Memory B cell (primary cell): ENCODE data around the gene RPP30.
"Not testable (repeated sequence)": the region's sequence is repeated elsewhere in the genome, so short reads cannot be mapped to it uniquely, and the experiment has no call there.

Experiments
- ATAC-seq: fragments of 150-1000 bp; cut with Tn5 transposase; 2 replicates; pipeline ENCODE4 v1.10.0; 2021; ENCODE audit warnings: low read depth, mild to moderate bottlenecking, moderate library complexity
- DNase-seq, 2 donors: peaks; one replicate each; pipeline ENCODE4 v3.0.0; 2022; ENCODE audit warnings: low spot score in 2 of 2
- H3K27ac Mint-ChIP-seq: one replicate; pipeline ENCODE4 v1.8.0; 2022; ENCODE audit warnings: mild to moderate bottlenecking, moderate library complexity, mixed read lengths
- H3K27me3 Mint-ChIP-seq: one replicate; pipeline ENCODE4 v1.8.0; 2022; ENCODE audit warnings: mixed read lengths
- H3K36me3 Mint-ChIP-seq: one replicate; pipeline ENCODE4 v1.8.0; 2022; ENCODE audit warnings: mild to moderate bottlenecking, mixed read lengths
- H3K4me1 Mint-ChIP-seq: one replicate; pipeline ENCODE4 v1.8.0; 2022; ENCODE audit warnings: mixed read lengths
- H3K4me3 Mint-ChIP-seq: one replicate; pipeline ENCODE4 v1.8.0; 2022; ENCODE audit warnings: mild to moderate bottlenecking, moderate library complexity, mixed read lengths
- H3K9me3 Mint-ChIP-seq: one replicate; pipeline ENCODE4 v1.8.0; 2022; ENCODE audit warnings: mixed read lengths

The RPP30 gene

DNA sequence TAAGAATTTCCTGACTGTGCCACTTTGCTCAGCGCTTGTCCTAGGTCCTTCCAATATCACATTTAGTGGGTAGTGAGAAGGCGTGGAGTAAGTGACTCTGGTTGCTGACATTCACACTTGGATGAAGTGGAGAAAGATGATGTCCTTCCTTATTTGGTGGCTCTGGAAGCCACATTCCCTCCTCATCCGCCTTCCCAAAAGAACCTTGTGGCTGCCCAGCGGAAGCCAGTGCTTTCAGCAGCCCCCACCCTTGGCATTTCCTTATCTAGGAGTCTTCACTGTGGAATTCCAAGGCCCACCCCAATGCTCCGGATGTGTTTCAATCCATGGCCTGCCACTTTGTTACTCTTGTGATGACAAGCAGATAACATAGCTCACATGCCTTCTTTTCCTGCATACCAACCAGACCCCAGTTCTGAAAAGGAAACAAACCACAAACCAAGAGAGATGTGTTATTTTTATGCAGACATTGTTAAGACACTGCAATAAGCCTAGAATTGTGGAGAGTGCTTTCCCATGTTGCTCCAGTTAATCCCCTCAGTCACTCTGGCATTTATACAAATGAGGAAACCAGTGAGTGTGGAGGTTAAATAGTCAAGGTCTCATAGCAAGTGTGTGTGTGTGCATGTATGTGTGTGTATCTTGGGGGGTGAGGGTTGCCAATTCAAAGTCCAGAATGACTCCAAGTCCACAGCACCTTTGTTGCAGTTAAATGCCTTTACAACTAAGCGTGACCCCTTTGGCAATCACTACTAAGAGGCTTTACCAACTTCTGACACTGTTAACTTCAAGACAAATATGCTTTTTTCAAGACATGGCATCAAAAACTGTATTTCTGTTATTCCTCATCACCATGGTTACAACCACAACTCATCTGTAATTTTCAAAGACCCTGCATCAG, 59.4 kb downstream of the RPP30 start:
- no peaks in the 10 kb centered on the region for H3K36me3 Mint-ChIP-seq
- H3K27ac Mint-ChIP-seq: no peak overlapping the region
- no peaks in the 10 kb centered on the region for H3K9me3 Mint-ChIP-seq
- H3K27me3 Mint-ChIP-seq: peaks cover 5% of the 10 kb centered on the region
- DNase-seq (no peak), ATAC-seq (no peak)
- no peak overlapping the region for H3K4me3 Mint-ChIP-seq
- peaks cover 6% of the 10 kb centered on the region for H3K4me1 Mint-ChIP-seq

DNA sequence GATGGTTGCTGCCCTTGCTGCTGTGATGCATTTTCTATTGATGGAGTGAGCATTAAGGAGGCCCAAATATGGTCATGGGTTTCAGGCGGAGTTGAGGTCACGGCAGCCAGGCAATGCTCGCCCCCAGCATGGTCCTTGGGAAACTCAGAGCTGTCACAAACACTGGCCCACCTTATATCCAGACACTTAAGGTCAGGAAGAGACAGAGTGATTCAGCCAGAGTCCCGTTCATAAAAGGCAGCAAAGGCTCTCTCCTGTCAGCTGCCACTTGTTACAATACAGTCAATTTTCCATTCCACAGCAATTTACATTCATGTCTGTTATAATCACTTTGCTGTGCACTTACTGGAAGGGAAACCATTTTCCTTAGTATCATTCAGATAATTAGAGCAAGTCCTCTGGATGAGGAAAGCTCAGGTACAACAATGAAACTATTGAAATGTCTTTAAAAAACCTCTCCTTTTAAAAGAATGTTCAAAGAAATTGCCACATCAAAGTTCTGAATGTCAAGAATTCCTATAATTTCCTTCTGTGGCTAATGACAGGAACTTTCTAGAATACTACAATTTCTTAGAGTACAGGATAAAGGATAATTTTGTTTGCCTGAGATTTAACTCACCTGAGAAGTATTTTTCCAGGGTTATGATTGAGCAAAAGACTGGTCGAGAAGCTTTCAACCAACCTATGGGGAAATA, 64.0 kb downstream of the RPP30 start:
- Mint-ChIP-seq H3K36me3 (no peaks in the 10 kb centered on the region), H3K9me3 (no peaks in the 10 kb centered on the region), H3K4me1 (peaks cover 6% of the 10 kb centered on the region), H3K4me3 (no peak overlapping the region), H3K27me3 (no peaks in the 10 kb centered on the region), H3K27ac (no peak overlapping the region)
- DNase-seq: no peak
- ATAC-seq: no peak

DNA sequence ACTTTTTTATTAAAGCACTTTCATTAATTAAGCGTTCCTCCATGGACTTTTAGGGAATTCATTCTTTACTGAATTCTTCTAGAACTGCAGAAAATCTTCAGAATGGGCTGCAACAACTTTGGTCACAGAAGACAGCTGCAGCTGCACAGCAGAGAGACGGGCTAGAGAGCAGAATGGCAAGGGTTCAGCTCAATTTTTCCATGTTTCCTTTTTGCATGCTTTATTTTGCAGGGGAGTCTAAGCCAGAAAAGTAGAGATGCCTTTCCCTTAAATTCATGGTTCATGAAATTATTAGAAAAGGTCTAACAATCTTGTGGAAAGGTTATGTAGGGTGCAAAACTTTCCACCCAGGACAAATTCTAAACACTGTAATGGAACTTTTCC, 64.5 kb downstream of the RPP30 start:
- Mint-ChIP-seq H3K27ac (no peak overlapping the region), H3K4me1 (peaks cover 6% of the 10 kb centered on the region), H3K27me3 (no peaks in the 10 kb centered on the region), H3K9me3 (no peaks in the 10 kb centered on the region), H3K4me3 (no peak overlapping the region), H3K36me3 (no peaks in the 10 kb centered on the region)
- ATAC-seq (no peak), DNase-seq (no peak)

DNA sequence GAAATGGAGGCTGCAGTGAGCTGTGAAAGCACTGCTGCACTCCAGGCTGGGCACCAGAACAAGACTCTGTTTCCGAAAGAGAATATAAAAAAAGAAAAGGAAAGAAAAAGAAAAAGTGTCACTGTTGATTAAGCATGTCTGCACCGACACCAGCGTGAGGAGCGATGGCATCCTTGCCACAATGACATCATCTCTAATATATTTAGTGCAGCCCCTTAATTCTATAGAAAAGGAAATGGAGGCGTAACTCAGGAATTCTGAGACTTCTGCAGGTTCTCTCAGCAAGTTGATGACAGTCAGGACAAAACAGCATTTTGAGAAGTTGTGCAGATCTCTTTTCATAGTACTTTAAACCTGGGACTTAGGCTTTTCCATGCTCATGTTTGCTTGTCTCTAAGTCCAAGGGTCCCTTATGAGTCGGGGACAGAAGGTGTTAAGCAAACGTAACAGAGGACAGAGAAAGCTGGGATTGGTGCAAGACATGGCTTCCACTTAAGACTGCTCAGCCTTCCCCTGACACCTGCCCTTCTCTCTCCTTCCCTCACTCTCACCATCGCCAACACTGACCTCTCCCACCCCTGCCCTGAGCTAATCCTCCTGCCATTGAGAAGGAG, 66.0 kb downstream of the RPP30 start:
- peaks cover 6% of the 10 kb centered on the region for H3K4me1 Mint-ChIP-seq
- ATAC-seq: no peak
- no peaks in the 10 kb centered on the region for H3K36me3 Mint-ChIP-seq
- no peaks in the 10 kb centered on the region for H3K9me3 Mint-ChIP-seq
- H3K27me3 Mint-ChIP-seq: no peaks in the 10 kb centered on the region
- no peak for DNase-seq
- no peak overlapping the region for H3K4me3 Mint-ChIP-seq
- H3K27ac Mint-ChIP-seq: no peak overlapping the region

DNA sequence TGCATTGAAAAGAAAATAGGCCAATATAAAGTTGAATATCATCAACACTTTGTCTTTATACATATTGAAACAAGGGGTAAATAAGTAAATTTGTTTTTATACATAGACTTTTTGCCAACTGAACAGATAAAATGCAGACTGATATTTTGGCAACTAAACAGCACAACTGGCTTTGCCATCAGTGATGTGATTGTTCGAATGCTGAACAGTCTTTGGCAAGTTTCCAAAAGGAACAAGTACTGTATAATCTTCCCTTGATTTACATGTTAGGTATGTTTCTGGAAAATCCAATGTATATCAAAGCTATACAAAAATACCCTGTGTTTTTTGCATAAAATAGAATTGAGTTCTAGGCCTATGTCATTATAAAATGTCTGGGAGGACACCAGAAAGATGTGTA, 67.3 kb downstream of the RPP30 start:
- no peak for DNase-seq
- Mint-ChIP-seq H3K4me3 (no peak overlapping the region), H3K27me3 (no peaks in the 10 kb centered on the region), H3K36me3 (no peaks in the 10 kb centered on the region), H3K27ac (no peak overlapping the region), H3K4me1 (peaks cover 6% of the 10 kb centered on the region), H3K9me3 (no peaks in the 10 kb centered on the region)
- no peak for ATAC-seq

DNA sequence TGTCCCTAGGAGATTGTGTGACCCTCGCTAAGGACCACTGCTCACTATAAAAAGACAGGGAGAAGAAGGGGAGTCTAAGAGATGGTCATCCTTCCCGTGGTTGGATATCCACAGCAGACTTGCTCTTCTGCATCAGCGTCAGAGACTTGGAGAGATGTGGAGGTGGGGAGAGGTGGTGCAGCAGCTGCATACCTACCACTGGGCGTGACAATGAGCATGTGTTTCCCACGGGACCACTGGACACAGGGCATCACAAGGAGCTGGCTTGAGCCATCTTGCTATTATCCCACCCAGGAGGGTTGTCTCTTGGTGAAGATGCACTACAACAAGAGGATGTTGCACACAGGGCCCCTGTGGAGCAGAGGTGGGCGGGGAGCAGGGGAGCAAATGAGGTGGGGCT, 67.9 kb downstream of the RPP30 start:
- ATAC-seq (no peak), DNase-seq (no peak)
- no peaks in the 10 kb centered on the region for H3K27me3 Mint-ChIP-seq
- no peak overlapping the region for H3K27ac Mint-ChIP-seq
- no peaks in the 10 kb centered on the region for H3K36me3 Mint-ChIP-seq
- no peak overlapping the region for H3K4me3 Mint-ChIP-seq
- H3K9me3 Mint-ChIP-seq: no peaks in the 10 kb centered on the region
- peaks cover 6% of the 10 kb centered on the region for H3K4me1 Mint-ChIP-seq

DNA sequence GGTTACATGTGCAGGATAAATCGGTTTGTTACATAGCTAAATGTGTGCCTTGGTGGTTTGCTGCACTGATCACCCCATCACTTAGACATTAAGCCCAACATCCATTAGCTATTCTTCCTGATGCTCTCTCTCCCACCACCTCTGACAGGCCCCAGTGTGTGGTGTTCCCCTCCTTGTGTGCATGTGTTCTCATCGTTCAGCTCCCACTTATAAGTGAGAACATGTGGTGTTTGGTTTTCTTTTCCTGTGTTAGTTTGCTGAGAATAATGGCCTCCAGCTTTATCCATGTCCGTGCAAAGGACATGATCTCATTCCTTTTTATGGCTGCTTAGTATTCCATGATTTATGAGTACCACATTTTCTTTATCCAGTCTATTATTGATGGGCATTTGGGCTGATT, 71.2 kb downstream of the RPP30 start:
- H3K27ac Mint-ChIP-seq, ATAC-seq, H3K36me3 Mint-ChIP-seq, H3K4me1 Mint-ChIP-seq, DNase-seq, H3K9me3 Mint-ChIP-seq, H3K4me3 Mint-ChIP-seq, H3K27me3 Mint-ChIP-seq: not testable (repeated sequence)

DNA sequence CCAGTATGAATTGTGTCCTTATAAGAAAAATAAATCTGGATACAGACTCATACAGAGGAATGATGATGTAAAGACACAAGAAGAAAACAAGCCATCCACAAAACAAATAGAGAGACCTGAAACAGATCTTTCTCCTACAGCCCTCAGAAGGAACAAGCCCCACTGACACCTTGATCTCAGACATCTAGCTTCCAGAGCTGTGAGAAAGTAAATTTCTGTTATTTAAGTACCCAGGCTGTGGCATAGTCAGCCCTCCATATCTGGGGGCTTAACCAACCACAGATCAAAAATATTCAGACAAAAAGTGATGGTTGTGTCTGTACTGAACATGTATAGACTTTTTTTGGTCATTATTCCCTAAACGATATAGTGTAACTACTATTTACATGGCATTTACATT, 73.0 kb downstream of the RPP30 start:
- Mint-ChIP-seq H3K27me3 (no peaks in the 10 kb centered on the region), H3K4me3 (no peak overlapping the region), H3K27ac (no peak overlapping the region), H3K36me3 (no peaks in the 10 kb centered on the region), H3K4me1 (no peaks in the 10 kb centered on the region), H3K9me3 (no peaks in the 10 kb centered on the region)
- ATAC-seq: no peak
- no peak for DNase-seq

DNA sequence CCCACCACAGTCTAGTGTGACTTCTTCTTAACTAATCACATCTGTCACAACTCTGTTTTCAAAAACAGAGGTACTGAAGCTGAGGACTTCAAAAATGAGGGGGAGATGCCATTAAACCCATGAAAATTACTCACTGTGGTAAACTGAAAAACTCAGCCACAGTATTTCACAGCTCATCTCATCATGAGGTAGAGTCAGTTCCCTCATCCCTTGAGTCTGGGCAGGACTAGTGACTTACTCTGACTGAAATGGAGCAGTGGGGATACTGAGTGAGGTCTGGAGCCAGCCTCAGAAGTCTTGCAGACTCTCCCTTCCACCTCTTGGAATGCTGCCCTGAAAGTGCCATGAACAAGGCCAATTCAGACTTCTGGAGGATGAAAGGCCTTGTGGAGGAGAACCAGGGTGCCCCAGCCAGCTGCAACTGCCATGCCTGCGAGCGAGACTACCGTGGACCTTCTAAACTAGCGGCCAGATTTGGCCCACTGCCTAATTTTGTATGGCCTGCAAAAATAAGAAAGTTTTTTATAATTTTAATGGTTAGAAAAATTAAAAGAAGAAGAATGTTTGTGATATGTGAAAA, 73.8 kb downstream of the RPP30 start:
- DNase-seq: no peak
- Mint-ChIP-seq H3K36me3 (no peaks in the 10 kb centered on the region), H3K27me3 (no peaks in the 10 kb centered on the region), H3K27ac (no peak overlapping the region), H3K9me3 (no peaks in the 10 kb centered on the region), H3K4me3 (no peak overlapping the region), H3K4me1 (no peaks in the 10 kb centered on the region)
- ATAC-seq: no peak

DNA sequence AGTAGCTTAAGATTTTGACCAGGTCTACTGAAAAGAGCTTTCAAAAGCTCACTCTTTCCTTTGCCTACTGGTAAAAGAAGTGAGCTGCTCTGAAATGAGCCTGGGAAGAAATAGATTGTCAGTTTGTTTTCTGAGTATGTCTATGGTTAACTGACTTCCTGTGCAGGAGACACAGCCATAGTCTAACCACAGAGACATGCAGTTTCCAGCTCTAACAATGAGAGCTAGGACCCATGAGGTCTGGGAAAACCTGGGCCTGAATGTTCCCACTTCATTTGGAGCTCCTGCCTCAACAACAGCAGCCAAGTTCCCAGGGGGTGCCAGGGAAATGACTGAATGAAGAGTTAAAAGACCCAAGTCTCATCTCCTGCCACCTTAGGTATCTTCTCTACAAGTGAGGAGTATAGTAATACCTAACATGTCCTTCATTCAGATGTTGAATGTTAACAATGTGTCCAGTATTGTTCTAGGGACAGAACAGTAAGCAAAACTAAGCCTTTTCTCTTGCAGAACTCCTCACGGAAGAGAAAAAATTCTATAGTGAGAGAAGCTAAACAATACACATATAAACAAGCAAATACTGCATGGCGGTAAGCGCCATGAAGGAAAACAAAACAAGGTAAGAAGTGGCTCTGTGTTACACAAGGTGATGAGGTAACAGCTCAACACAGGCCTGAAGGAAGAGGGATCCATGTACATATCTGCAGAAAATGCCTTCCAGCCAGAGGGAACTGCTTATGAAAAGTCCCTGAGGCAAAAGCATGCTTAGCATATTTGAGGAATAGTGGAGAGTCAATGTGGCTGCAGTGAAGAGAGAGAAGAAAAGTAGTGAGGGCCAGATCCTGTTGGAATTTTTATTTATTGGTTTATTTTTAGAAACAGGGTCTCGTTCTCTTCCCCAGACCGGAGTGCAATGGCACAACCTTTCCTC, 75.5 kb downstream of the RPP30 start:
- no peak for DNase-seq
- H3K27me3 Mint-ChIP-seq: no peaks in the 10 kb centered on the region
- H3K4me3 Mint-ChIP-seq: no peak overlapping the region
- peaks cover 3% of the 10 kb centered on the region for H3K9me3 Mint-ChIP-seq
- ATAC-seq: no peak
- H3K27ac Mint-ChIP-seq: no peak overlapping the region
- H3K36me3 Mint-ChIP-seq: no peaks in the 10 kb centered on the region
- H3K4me1 Mint-ChIP-seq: no peaks in the 10 kb centered on the region
